ENCODE data around the gene C4orf54. TPM values are rescaled to one million over a fixed set of nuclear protein-coding genes. Genes with fewer than 3 reads are reported as not detected.

Gene C4orf54
- total RNA-seq, 2 experiments from 2014 or later = not detected

DNA sequence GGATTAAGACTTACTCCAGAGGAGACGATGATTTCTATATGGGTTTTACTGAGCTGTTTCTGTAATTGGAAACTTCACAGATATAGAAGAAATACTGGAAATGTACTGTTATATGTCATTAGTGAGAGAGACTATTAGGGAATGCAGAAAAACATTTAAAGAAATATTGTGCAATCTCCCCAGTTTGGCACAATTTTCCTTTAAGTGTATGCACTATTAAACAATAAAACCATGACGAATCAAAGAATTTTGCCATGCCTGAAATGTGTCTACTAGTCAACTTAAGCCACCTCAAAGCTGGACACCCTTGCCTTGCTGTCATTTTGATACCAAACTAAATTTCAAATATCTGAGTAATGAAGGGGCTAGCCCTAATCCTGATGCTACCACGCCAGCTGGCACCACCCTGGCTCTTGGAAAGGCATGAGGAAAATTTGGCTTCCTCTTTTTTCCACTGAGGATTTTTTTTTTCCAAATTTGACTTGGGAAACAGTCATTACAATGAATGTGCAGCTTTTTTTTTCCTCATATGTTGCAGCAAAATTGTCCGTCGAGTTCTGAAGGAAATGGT, 46.9 kb downstream of the C4orf54 start:
- no peak overlapping the region for H3K27ac Mint-ChIP-seq
- H3K4me3 Mint-ChIP-seq = no peak overlapping the region
- peaks cover 19% of the 10 kb centered on the region for H3K27me3 Mint-ChIP-seq (ENCODE audit: low read depth)
- H3K4me1 Mint-ChIP-seq (ENCODE audit: low read depth) = no peaks in the 10 kb centered on the region
- intact Hi-C loops (cut with micrococcal nuclease) = no loop called here
- CTCF ChIA-PET = no interaction called here
- H3K9me3 Mint-ChIP-seq = no peaks in the 10 kb centered on the region
- H3K36me3 Mint-ChIP-seq (ENCODE audit: low read depth) = no peaks in the 10 kb centered on the region
- no peak for DNase-seq

GRCh38 chr4:99608417-99608816, 49.2 kb downstream of the C4orf54 start:
- peaks cover 25% of the 10 kb centered on the region for H3K27me3 Mint-ChIP-seq (ENCODE audit: low read depth)
- no peaks in the 10 kb centered on the region for H3K4me1 Mint-ChIP-seq (ENCODE audit: low read depth)

More at GRCh38 chr4:99608417-99608816, 49.2 kb downstream of the C4orf54 start:
- no peaks in the 10 kb centered on the region for H3K36me3 Mint-ChIP-seq (ENCODE audit: low read depth)
- intact Hi-C loops (cut with micrococcal nuclease) = no loop called here
- H3K9me3 Mint-ChIP-seq = no peaks in the 10 kb centered on the region
- H3K27ac Mint-ChIP-seq = no peak overlapping the region
- CTCF ChIA-PET = no interaction called here
- DNase-seq = no peak
- H3K4me3 Mint-ChIP-seq = no peak overlapping the region

Other genes with a start within 250 kb of the C4orf54 start
- gene ADH7, start 222.5 kb downstream of the C4orf54 start, total RNA-seq = not detected
- gene C4orf17, start 146.8 kb downstream of the C4orf54 start, total RNA-seq = not detected
- 1 to 10 TPM; 8.8 to 9.2 TPM for gene TRMT10A, start 93.8 kb downstream of the C4orf54 start, total RNA-seq
- gene MTTP, start 83.0 kb downstream of the C4orf54 start, total RNA-seq = under 1 TPM in 1 of 2 experiments, not detected in 1; 0.47 TPM
- 10 to 100 TPM; 24.4 to 25.8 TPM for gene DAPP1, start 159.0 kb upstream of the C4orf54 start, total RNA-seq
- gene LAMTOR3, start 236.6 kb upstream of the C4orf54 start, total RNA-seq = 10 to 100 TPM; 24.9 to 26.9 TPM

All from activated naive CD4-positive, alpha-beta T cell treated with anti-CD3 and anti-CD28 coated beads for 36 hours (primary cell).